ENCODE data around the gene FER1L5. TPM values are rescaled to one million over a fixed set of nuclear protein-coding genes. Genes with fewer than 3 reads are reported as not detected.

FER1L5 gene
- total and polyA plus RNA-seq, 2 of the 8 experiments (the other 6 are each of a cell fraction or from before 2014, with no cell fraction given): 0.23 to 0.88 TPM

DNA sequence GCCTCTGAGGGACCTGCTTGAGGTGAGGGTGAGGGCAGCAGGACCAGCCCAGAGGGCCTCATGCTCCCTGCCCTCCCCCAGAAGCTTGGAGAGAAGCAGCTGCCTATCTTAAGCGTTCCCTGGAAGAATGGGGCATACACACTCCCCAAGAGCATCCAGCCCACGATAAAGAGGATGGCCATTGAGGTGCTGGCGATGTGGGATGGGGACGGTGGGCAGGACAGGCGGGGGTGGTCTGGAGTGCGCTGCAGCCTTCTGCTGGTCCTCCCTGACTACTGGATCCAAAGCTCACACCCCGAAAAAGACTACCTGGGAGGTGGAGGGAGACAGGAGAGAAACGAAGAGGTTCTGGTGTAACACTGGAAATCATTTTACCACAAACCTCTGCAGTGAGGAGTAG is 51.7 kb downstream of the FER1L5 start:
- Histone ChIP-seq H3K23me2 (ENCODE audit: low read depth, low read length) (no peaks in the 10 kb centered on the region), H2BK5ac (ENCODE audit: low read depth, low read length) (no peak overlapping the region), H3K23ac (ENCODE audit: insufficient read length) (no peak overlapping the region), H3K27ac (ENCODE audit: low read depth, low read length) (no peak overlapping the region), H4K20me1 (replicated peaks in 1 of 2; ENCODE audit: control insufficient read depth in 1 of 2, insufficient read depth in 2 of 2, low read length in 2 of 2) (no peaks in the 10 kb centered on the region), H3K4me1 (replicated peaks in 1 of 4; ENCODE audit: control insufficient read depth in 3 of 4, insufficient read depth in 4 of 4, low read length in 3 of 4) (no peaks in the 10 kb centered on the region), H3K4me3 (ENCODE audit: extremely low read depth in 1 of 4, insufficient read depth in 2 of 4, low read depth in 3 of 4, low read length in 4 of 4) (no peak overlapping the region), H3K27me3 (replicated peaks in 1 of 4; ENCODE audit: control insufficient read depth in 3 of 4, extremely low read depth in 1 of 4, insufficient read depth in 3 of 4, low read length in 3 of 4) (no peaks in the 10 kb centered on the region), H3K36me3 (ENCODE audit: control insufficient read depth in 2 of 4, insufficient read depth in 4 of 4, low read length in 3 of 4) (no peaks in the 10 kb centered on the region), H2AFZ (ENCODE audit: low read length) (no peak overlapping the region), H4K91ac (replicated peaks; ENCODE audit: insufficient read length, low read length) (no peak overlapping the region), H2BK15ac (ENCODE audit: low read length) (no peak overlapping the region), H4K8ac (ENCODE audit: extremely low read depth, insufficient read depth, low read length) (no peak overlapping the region), H3K79me2 (ENCODE audit: control insufficient read depth in 1 of 2, insufficient read depth in 2 of 2, low read length in 2 of 2) (no peaks in the 10 kb centered on the region), H2AK5ac (ENCODE audit: low read depth, low read length) (no peak overlapping the region), H2BK12ac (ENCODE audit: low read depth, low read length) (no peak overlapping the region), H3K18ac (ENCODE audit: extremely low read depth, low read length) (no peak overlapping the region), H3K4me2 (ENCODE audit: insufficient read depth in 1 of 2, low read depth in 2 of 2, low read length in 2 of 2) (no peak overlapping the region), H3K9ac (replicated peaks in 1 of 4; ENCODE audit: extremely low read depth in 1 of 4, low read depth in 3 of 4, low read length in 3 of 4) (no peak overlapping the region), H3K4ac (replicated peaks; ENCODE audit: insufficient read length, low read depth, low read length) (no peak overlapping the region), H2BK20ac (ENCODE audit: low read length) (no peak overlapping the region), H3K14ac (ENCODE audit: insufficient read length) (no peak overlapping the region), H2BK120ac (replicated peaks; ENCODE audit: low read depth, low read length) (no peak overlapping the region), H3K9me3 (ENCODE audit: insufficient read depth in 2 of 2, low read depth in 1 of 2, low read length in 1 of 2) (no peaks in the 10 kb centered on the region), H3K79me1 (ENCODE audit: low read depth, low read length) (no peaks in the 10 kb centered on the region), H4K5ac (ENCODE audit: insufficient read length, low read depth, low read length) (no peak overlapping the region), H3K56ac (replicated peaks; ENCODE audit: insufficient read length, low read depth, low read length) (no peak overlapping the region)
- FAIRE-seq (no peak), DNase-seq (ENCODE audit: low read depth in 1 of 2, low spot score in 2 of 2) (no peak)
- ChIA-PET POLR2A (ENCODE audit: partially characterized antibody) (interaction anchor here (1.2 kb wide), 1 partner anchor 9 kb away, joined by 4 read pairs; no protein-coding TSS in a partner anchor), CTCF (ENCODE audit: partially characterized antibody) (interaction anchor here (0.7 to 2.3 kb wide), 4 partner anchors 10 to 144 kb away, joined by 3 to 7 read pairs (median 4); no protein-coding TSS in a partner anchor)
- WGBS, 2 experiments (ENCODE audit: extremely low coverage in 1 of 2, insufficient coverage in 1 of 2, insufficient read length in 1 of 2, insufficient replicate concordance in 2 of 2, low coverage in 1 of 2, low lambda C conversion rate in 2 of 2, missing lambda C conversion rate in 1 of 2): 91% methylated on average over 8 of the region's 8 CpGs; no CpG with 5 or more reads in 1 of the 2 experiments
- TF ChIP-seq RXRA (IDR thresholded peaks at IDR 0.05; ENCODE audit: insufficient read depth, low read depth, low read length) (no peak), FOSL1 (IDR thresholded peaks at IDR 0.05; ENCODE audit: insufficient read depth, low read depth, low read length) (no peak), SIX5 (IDR thresholded peaks at IDR 0.05; ENCODE audit: low read depth, low read length) (no peak), POU5F1 (IDR thresholded peaks at IDR 0.05; ENCODE audit: low read depth, low read length) (no peak), ASH2L (IDR thresholded peaks at IDR 0.05; ENCODE audit: low read length) (no peak)
- TF ChIP-seq, protein P1, sequence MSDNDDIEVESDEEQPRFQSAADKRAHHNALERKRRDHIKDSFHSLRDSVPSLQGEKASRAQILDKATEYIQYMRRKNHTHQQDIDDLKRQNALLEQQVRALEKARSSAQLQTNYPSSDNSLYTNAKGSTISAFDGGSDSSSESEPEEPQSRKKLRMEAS (IDR thresholded peaks at IDR 0.05): no peak
